Measurements from ENCODE around the gene CD38.

DNA sequence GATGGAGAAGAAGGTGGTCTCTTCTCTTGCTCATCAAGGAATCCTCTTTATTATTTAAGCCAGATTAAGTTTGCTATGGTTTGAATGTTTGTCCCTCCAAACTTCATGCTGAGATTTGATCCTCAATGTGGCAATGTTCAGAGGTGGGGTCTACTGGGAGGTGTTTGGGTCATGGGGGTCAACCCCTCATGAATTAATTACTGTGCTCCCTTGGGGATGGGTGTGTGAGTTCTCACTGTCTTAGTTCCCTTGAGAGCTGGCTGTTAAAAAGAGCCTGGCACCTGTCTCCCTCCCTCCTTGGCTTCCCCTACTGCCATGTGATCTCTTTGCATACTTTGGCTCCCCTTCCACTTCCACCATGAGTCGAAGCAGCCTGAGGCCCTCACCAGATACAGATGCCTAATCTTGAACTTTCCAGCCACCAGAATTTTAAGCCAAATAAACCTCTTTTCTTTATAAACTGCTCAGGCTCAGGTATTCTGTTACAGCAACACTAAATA is 36.0 kb upstream of the CD38 start:
- no peak for TF ChIP-seq EZH2 (IDR thresholded peaks at IDR 0.05; ENCODE audit: insufficient read depth, low read length)
- TF ChIP-seq, protein P1, sequence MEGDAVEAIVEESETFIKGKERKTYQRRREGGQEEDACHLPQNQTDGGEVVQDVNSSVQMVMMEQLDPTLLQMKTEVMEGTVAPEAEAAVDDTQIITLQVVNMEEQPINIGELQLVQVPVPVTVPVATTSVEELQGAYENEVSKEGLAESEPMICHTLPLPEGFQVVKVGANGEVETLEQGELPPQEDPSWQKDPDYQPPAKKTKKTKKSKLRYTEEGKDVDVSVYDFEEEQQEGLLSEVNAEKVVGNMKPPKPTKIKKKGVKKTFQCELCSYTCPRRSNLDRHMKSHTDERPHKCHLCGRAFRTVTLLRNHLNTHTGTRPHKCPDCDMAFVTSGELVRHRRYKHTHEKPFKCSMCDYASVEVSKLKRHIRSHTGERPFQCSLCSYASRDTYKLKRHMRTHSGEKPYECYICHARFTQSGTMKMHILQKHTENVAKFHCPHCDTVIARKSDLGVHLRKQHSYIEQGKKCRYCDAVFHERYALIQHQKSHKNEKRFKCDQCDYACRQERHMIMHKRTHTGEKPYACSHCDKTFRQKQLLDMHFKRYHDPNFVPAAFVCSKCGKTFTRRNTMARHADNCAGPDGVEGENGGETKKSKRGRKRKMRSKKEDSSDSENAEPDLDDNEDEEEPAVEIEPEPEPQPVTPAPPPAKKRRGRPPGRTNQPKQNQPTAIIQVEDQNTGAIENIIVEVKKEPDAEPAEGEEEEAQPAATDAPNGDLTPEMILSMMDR (IDR thresholded peaks at IDR 0.05; ENCODE audit: insufficient read depth, low read depth, low read length): no peak

Data from astrocyte (in vitro differentiated cells and primary cell).